ENCODE data around the gene PER1.

Gene PER1, protein sequence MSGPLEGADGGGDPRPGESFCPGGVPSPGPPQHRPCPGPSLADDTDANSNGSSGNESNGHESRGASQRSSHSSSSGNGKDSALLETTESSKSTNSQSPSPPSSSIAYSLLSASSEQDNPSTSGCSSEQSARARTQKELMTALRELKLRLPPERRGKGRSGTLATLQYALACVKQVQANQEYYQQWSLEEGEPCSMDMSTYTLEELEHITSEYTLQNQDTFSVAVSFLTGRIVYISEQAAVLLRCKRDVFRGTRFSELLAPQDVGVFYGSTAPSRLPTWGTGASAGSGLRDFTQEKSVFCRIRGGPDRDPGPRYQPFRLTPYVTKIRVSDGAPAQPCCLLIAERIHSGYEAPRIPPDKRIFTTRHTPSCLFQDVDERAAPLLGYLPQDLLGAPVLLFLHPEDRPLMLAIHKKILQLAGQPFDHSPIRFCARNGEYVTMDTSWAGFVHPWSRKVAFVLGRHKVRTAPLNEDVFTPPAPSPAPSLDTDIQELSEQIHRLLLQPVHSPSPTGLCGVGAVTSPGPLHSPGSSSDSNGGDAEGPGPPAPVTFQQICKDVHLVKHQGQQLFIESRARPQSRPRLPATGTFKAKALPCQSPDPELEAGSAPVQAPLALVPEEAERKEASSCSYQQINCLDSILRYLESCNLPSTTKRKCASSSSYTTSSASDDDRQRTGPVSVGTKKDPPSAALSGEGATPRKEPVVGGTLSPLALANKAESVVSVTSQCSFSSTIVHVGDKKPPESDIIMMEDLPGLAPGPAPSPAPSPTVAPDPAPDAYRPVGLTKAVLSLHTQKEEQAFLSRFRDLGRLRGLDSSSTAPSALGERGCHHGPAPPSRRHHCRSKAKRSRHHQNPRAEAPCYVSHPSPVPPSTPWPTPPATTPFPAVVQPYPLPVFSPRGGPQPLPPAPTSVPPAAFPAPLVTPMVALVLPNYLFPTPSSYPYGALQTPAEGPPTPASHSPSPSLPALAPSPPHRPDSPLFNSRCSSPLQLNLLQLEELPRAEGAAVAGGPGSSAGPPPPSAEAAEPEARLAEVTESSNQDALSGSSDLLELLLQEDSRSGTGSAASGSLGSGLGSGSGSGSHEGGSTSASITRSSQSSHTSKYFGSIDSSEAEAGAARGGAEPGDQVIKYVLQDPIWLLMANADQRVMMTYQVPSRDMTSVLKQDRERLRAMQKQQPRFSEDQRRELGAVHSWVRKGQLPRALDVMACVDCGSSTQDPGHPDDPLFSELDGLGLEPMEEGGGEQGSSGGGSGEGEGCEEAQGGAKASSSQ (N-terminal part only)

DNA sequence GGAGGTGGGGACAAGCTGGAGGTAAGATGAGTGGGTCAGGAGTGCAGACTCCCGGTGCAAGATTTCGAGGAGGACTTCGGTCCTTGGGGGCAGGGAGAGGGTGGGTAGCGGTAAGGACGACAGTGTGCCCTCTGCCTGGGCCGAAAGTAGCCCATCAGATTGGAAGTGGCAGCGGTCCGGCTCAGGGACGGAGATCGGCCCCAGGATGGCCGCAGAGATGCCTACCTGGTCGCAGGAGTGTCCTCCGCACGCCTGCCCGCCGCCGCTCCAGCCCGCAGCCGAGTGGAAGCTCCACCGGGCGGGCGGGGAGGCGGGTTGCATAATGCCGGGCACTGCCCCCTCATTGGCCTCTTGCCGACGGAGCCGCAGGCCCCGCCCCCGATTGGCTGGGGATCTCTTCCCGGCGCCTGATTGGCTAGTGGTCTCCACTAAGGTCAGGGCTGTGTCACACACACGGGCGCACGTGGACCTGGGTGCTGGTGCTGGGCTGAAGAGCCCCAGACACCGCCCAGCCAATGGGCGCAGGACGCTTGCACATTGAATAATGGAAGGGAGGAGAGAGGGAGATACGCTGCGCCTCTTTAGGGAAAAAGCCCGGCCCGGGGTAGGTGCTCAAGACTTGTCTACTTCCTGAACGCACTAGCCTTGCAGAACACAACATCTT is at the start of gene PER1:
TSS of gene PER1 (minus strand) at position 293 of the 664 bp plus-strand sequence. CDS start 1,698 bp downstream, outside the sequence.
- DNase-seq (ENCODE audit: low read depth), result peak; percentile 76

DNA sequence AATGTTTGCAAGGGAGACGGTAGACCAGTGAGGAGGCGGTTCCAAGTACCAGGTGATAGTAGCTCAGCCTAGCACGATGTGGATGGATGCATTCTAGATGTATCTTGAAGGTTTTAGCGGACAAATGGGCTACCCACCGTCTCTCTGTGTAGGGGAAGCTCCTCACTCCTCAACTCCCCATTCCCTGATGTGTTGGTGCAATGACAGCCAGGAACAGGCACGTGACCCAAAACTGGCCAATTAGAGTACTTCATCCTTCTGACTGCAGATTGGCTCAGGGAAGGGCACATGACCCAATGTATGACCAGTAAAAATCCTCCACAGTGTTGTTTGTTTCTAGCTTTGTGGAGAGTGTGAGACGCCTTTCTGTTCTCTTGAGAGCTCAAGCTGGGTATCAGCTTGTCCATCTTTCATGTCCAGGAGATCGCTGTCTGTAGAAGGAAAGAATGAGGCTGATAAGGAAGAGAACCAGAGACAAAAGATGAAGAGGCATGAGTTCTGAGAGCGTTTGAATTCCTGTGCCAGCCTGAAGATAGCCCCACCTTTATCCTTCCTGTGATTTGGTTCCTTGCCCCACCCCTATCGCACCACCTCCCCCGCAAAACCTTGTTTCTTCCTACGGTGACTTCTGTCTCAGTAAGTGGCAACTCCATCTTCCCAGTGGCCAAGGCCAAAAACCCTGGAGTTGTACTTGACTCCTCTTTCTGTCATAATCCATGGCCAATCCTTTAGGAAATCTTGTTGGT is 40.0 kb upstream of the PER1 start:
- no peak for DNase-seq (ENCODE audit: low read depth)

DNA sequence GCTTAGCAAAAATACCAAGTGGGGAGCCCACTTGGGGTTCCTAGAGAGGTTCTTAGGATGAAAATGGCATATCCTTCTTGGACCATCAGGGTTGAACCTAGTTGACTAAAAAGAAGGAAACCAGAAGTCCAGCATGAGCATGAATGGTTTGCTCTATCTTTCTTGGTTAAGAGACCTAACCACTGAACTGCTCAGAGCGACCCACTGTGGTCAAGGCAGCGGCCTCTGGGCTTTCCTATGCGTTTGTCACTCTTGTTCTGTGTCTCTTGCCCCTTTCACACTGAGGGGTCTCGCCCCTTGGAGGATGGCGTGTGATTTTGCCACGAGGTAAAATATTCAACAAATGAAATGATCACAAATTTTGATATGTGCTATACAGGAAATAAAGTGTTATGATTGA is 38.3 kb upstream of the PER1 start:
- no peak for DNase-seq (ENCODE audit: low read depth)

DNA sequence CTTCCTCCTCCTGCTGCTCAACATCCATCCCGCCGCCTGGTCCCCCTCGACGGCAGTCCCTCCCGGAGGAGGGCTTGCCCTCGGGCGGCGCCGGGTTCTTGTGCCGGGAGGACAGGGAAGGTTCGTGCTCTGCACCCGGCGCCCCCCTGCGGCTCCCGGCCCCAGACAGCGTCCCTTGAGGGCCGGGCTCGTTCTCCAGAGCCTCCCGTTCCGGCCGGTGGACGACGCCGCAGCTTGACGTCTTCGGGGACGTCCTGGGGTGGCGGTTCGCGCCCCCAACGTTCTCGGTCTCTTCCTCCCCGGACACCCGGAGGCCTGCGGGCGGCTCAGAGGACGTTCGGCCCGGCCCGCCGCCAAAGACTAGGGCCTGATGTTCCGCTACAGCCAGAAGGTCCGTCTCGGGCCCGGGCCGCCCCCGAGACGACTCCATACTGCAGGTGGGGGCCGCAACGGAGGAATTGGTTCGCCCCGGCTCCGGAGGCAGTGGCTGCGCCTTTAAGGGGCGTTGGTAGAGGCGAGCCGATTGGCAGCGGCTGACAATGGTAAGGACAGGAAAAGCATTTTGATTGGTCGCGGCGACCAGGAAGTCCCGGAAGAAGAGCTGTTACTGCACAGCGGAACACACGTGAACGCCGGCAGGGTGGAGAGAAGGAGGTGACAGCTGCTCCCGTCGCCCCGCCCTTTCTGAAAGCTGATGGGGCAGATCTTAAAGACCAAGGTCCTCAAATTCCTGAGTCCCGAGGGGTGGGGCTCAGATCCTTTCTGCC is 37.7 kb upstream of the PER1 start, which contains the start of gene BORCS6:
TSS of gene BORCS6 (minus strand) at position 470 of the 767 bp plus-strand sequence. CDS start at position 430, 40 bp downstream.
- peak; percentile 90 for DNase-seq (ENCODE audit: low read depth)

DNA sequence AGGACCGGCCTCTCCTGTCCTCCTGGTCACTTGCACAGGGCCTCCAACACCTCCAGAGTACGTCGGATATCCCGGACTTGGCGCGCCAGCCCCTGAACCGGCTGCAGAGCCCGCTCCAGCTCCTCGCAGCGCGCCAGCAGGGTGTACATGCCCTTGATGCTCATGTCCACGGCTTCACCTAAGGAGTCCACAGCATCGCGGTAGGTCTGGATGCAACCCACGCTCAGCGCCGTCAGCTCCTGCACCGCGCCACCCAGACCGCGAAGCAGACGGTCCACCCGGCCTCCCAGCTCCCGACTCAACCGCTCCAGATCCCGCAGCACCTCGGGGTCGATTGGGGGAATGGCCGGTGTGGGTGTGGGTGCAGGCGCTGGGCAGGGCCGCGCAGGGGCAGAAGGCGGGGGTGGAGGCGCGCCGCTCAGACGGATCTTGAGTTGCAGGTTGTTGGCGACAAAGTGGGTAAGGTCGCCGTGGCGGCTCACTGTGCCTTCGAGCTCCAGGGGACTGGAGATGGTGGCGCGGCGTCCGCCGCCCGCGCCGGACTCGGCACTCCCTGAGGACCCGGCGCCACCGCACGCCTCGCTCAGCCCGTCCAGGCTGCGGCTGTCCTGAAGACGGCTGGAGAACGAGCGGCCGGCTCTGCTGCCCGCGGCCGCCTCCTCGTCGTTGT is 37.0 kb upstream of the PER1 start:
- no peak for DNase-seq (ENCODE audit: low read depth)

DNA sequence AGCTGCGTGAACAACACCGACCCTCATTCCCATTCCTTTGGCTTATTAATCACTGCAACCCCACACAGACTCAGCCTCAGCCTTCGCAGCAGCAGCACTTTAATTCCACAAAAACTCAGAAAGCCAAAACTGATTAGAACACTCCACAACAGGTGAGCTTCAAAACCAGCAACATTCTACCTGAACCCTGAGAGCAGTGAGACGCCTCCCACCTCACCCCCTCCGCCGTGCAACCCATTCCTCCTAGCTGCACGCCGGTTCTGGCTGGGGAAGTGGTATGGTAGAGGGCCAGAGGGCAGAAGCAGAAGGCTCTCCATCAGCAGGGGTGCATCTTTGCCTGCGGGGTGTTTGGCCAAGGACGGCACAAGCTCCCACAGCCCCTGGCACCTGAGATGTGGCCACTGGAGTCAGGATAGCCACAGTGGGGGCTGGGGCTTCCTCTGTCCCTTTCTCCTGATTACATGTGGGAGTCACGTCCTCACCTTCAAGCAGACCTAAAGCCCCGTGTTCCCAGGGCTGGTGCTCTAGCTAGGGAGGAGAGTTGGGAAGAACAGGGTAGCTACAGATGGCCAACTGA is 36.1 kb upstream of the PER1 start:
- no peak for DNase-seq (ENCODE audit: low read depth)

DNA sequence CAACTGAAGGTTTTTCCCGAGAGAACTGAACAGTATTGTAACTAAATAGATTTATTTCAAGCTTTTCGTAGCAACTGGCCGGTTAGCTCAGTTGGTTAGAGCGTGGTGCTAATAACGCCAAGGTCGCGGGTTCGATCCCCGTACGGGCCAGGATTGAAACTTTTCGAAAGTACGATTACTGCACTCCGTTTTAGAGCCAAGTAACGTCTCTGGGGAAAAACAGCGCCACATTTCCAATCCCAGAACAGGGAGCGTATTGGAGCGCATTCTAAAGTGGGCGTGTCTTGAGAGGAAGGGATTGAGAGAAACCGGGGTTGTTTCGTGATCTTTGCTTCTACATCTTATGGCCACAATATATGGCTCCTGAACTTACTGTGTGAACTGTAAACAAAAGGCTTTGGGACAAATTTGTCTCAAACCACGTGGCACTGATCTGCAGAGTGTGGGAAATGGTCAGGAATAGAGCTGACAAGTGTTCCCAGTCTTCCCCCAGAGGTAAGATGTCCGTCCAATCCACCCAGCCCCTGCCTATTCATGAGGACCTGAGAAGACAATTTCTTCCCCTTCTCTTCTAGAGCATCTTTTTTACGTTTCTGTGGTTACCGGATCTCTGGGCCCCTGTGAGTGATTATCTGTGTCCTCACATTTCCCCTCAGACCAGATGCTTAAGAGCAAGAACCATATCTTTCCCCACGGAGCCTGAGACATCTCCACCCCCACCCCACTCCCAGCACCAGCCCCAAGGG is 35.5 kb upstream of the PER1 start:
- peak; percentile 69 for DNase-seq (ENCODE audit: low read depth)

DNA sequence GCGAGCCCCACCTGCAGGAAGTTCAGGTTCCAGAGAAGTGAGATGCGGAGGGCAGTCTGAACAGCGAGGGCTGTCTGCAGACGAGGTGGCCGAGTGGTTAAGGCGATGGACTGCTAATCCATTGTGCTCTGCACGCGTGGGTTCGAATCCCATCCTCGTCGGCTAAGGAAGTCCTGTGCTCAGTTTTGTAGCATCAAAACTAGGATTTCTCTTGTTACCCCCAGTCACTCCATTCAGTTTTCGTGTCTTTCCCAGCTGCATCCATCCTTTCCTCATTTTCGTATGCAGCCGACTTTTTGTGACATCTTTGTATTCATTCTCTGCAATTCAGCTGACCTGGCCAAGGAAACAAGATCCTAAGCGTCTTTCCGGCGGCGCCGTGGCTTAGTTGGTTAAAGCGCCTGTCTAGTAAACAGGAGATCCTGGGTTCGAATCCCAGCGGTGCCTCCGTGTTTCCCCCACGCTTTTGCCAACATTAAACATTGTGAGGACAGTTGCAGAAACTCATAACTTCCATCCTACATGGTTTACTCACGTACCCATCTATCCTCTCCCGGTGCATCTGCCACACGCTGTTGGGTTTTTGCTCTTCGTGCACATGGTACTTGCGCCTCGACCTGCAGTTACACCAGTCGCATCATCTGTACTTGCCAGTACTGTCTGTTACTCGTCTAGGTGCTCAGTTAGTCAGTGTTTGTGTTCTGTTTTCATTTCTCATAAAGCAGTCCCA is 34.7 kb upstream of the PER1 start:
- peak; percentile 79 for DNase-seq (ENCODE audit: low read depth)

DNA sequence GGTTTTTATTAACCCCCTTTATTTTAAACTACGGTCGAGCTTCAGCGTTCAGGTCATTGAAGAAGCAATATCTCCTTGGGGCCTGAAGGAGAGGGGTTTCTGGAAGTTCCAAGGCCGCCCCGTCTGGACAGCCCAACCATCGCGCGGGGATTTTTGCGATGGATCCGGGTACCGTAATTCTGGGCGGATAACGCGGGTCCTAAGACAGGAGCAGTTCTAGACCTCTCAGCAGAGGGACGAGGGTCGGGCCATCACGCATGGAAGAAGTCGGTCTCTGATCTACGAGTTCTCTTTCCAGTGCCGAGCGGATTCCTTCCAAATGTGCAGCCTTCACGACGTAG is 34.2 kb upstream of the PER1 start:
- DNase-seq (ENCODE audit: low read depth), result no peak

DNA sequence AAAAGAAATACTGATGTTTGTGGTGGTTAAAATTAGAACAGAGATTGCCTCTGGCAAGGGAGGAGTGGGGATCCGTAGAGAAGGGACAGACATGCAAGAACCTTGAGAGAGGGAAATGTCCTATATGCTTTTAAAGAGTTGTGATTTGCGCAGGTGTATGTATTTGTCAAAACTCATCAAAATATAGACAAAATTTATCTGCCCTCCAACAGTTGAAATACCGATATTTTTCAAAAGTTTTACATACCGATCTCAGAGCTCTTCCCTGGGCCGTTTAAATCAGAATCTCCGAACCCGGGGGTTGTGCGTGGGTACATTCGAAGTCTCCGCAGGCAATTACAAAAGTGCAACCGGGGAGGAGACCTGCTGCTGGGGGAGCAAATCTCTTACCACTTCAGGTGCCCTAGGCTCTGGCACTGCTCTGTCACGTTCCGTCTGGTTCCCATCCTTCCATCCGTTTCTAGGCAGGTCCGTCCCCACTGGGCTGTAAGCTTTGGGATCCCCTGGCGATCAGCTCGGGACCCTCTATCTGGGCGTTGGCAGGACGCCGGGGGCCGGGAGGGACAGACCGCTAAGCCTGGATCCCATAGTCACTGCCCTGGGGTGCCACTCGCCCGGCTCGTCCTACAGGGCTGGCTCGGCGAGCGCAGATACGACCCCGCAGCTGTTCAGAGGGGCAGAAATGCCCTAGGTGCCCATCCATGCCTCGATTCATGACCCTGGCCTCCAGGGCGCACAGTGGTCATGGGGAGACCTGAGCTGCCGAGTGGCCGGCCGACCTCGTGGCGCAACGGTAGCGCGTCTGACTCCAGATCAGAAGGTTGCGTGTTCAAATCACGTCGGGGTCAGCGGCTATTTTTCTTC is 33.6 kb upstream of the PER1 start:
- peak; percentile 83 for DNase-seq (ENCODE audit: low read depth)

DNA sequence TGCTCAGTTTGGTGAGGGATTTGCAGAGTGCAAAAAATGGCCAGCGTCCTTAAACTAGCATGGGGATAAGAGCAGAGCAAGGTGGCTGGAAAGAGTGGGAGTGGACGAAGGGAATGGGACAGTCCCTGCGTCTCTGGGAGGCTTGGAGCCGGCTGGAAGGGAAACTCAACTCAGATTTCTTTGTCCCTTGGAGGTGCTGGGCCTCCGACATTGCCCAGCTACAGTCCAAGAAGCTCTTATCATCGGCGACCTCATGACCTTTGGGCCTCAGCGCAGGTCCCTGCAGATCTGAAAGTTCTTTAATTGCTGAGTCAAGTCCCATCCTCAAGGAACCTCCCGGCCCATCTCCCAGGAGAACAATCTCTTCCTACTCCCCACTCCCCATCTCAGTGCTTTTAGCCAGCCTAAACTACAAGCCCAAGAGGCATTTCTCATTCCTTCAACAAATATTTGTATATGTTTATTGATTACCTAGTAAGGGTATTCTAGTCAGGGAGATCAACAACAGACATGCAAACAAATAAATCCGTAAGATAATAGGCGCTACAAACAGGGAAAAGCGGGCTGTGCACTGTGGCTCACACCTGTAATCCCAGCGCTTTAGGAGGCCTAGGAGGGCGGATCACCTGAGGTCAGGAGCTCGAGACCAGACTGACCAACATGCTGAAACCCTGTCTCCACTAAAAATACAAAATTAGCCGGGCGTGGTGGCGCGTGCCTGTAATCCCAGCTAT is 25.0 kb upstream of the PER1 start:
- DNase-seq (ENCODE audit: low read depth), result no peak

DNA sequence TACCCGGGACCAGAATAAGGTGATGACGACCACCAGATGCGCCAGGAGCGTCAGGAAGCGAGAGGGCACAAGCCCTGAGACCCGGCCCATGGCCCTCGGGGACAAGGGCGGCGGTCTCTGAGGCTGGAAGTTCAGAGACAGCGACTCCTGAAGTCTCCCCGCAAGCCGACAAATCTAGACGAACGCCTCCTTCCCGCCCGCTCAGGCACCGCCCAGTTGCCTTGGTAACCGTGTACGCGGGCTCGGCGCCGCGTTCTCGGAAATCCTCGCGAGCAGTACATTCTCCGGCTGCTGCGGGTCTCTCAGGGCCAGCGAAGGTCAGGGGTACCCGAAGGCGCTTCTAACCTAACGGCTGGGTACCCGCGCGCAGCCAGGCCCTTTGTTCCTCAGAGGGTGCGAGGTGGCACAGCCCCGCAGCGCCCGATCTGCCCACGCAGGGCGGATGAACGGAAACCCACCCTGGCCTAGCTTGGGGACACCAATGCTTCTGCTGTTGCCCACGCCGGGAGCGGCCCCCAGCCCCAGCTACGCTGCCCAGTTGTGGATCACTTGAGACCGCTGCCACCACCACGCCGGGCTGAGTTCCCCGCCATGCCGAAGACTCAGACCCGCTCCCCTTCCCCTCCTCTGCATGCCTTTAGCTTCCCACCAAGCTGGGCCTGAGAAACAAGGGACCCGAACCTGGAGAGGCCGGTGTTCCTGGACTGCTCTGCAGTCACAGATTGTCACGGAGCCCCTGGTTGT is 24.2 kb upstream of the PER1 start, which contains the start of gene TMEM107:
TSS of gene TMEM107 (minus strand) at position 184 of the 744 bp plus-strand sequence. CDS start at position 90, 94 bp downstream.
- peak; percentile 82 for DNase-seq (ENCODE audit: low read depth)

DNA sequence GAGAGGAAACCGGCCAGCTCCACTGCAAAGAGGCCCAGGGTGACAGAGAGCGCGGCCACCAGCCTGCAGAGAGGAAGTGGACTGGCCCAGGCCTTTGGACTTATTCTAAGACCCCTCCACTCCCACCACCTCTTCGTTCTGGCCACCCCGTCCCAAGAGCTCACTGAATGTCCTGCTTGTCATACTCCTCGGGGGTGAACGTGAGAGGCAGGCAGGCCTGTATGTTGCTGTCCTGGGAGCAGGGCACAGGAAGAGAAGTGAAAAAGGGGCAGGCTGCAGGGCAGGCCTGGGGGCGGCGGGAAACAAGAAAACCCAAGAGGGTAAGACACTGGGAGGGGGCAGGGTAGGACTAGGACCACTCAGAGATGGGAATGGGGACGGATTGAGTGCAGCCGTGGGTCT is 23.6 kb upstream of the PER1 start:
- DNase-seq (ENCODE audit: low read depth), result no peak

DNA sequence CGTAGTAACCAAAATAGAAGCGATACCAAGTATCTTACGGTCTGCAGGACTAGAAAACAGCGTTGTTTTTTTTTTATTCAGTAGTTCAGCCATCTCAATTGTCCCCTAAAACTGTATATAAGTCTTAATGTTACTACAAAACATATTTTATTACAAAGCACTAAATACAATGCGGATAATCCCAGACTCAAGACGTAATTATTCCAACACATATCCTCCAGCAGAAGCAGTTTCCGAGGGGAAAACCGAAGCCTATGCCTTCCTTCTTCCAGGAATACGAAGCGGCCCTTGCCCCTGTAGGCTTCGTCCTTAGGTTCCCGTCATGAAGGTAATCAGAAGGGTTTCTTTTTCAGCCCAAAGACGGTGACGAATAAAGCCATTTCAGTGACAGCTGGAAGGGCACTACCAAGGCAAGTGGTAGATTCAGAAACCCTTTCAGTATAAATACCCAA is 21.7 kb upstream of the PER1 start:
- no peak for DNase-seq (ENCODE audit: low read depth)
